GOT3 (cell line): Measurements from ENCODE around the gene EIF2B2.

Experiments used
- DNase-seq: peaks from one replicate; lab custom pipeline; 2025; ENCODE audit warnings: mixed read lengths; lab: John Stamatoyannopoulos, UW

The EIF2B2 gene

DNA sequence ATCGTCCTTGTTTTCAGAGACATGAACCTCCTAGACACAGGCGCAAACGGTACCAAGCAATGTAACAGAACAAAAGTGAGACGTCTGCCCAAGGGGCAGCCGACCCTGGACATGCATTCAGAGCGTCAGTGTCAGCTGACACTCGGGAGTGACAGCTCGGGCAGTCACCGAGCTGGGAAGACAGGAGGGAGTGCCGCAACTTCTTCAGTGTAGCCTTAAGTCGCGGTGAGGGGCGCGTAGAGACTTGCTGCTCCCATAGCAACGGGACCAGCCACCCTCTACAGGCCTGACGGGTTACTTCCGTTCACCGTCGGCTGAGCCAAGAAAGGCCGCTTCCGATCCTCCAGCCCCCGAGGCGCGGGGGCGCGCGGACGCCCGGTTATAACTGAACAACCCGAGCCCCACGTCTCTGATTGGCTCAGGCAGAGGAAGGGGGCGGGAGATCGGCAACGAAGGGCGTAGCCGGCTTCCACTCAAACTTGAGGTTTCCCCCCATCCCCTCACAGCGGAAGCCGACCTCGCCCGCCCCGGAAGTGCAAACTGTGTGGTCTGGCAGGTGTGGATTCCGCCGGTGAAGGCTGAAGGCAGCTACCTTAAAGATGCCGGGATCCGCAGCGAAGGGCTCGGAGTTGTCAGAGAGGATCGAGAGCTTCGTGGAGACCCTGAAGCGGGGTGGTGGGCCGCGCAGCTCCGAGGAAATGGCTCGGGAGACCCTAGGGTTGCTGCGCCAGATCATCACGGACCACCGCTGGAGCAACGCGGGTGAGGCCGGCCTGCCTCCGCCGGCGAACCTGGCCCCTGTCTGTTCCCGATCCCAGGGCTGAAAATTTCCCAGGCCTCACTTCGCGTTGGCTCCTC lies at the start of gene EIF2B2:
TSS of gene EIF2B2 (plus strand) at position 530 of the 858 bp plus-strand sequence. CDS start at position 600, 70 bp downstream.
- peak; percentile 57 for DNase-seq

DNA sequence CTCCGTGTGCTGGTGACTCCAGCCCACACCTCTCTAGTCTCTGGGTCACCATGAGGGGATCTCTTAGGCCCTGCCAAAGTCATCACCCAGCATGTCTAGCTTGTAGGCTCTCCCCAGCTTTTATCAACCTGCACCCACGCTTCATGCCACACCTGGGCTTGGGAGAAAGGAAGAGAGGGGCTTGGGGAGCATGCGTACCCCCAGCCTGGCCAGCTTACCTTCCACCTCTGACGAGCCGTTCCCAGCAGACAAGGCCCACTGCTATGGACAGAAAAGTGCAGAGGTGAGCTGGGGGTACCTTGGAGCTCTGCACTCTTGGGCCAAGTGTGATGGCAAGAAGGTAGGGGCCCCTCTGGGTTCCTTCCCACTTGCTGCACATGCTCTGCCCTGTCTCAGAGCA lies 49.0 kb upstream of the EIF2B2 start:
- no peak for DNase-seq

DNA sequence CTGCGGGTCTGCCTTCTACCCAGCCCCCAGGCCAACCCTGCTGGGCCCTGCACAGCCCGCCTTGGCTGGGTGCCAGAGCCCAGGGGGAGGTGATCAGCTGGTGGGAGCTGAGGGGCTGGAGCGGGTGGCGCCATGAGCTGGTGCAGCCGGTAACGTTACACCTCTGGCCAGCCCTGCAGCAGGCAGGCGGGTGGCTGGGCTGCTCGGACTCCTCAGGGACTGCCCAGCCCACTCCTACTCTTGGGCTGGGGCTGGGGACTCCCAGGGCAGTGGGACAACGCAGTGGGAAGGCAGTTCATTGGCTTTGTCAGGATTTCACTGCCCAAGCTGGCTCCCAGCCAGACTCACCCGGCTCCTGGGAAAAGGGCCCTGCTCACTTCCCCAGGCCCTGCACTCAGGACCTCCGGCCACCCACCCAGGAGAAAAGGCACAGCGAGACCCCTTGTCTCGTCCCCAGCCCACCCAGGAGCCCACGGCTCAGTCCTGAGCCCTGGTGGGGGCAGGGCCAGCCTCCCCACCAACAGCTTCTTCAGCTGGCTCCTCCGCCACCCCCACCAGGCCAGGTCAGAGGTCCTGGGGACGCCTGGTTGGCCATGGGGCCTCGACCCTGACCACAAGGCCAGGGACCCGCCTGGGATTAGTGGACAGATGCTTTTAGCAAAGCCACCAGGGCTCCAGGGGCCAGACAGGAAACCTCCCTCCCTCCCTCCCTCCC lies 48.3 kb upstream of the EIF2B2 start:
- no peak for DNase-seq

DNA sequence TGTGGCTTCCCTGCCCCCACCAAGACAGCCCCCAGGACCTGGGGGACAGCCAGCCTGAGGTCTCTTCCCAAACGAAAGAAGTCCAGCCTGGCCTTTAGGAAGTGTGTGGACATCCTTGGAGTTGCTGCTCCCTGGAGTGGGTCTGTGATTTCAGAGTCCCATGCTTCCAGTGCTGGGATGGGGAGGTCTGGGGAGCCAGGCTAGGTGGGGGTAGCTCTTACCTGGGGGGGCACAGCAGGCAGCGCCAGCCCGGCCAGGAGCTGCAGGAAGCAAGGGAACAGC lies 47.8 kb upstream of the EIF2B2 start:
- no peak for DNase-seq

DNA sequence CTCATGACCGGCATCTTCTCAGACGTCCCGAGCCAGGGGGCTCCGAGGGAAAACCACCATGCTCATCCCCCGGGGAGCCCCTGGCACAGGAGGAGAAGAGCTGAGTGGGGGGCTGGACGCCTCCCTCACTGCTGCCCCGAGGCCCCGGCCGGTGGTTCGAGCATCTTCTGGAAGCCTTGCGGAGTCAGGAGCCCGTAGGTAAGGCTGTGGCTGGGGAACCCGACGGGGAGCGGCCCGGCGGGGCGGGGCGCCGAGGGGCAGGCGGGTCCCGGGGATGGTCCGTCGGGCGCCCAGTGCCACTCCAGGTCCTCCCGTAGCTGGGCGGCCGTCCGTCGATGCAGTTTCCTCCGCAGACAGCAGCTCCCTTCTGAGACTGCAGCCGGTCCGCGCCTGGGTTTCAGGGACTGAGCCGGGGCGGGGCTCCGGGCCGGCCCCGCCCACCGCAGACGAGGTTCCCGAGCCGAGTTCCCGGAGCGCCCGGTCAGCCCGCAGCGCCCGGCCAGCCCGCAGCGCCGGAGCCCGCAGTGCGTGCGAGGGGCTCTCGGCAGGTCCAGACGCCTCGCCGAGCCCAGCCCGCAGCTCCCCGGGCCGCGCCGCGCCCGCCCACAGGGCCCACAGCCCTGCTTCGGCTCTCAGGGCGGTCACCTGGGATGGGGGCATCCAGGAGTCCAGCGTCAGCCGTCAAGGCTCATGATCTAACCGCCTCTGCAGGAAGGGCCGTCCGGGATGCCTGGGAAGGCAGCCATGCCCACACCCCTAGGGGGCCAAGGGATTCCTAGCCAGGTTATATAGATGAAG lies 47.3 kb upstream of the EIF2B2 start, which contains the start of gene PGF:
TSS of gene PGF (minus strand) at position 369 of the 798 bp plus-strand sequence. CDS start at position 14, 355 bp downstream.
- DNase-seq: no peak

DNA sequence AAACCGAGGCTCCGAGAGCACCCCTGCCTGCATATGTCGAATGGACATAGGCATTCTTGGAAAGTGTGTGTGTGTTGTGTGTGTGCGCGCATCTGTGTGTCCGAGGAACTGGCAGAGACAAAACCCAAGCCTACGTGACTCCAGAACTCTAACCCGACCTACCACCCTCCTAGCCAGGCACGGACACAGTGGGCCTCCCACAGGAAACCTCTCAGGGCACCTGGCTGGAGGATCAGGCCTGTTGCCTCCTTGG lies 46.8 kb upstream of the EIF2B2 start:
- no peak for DNase-seq

DNA sequence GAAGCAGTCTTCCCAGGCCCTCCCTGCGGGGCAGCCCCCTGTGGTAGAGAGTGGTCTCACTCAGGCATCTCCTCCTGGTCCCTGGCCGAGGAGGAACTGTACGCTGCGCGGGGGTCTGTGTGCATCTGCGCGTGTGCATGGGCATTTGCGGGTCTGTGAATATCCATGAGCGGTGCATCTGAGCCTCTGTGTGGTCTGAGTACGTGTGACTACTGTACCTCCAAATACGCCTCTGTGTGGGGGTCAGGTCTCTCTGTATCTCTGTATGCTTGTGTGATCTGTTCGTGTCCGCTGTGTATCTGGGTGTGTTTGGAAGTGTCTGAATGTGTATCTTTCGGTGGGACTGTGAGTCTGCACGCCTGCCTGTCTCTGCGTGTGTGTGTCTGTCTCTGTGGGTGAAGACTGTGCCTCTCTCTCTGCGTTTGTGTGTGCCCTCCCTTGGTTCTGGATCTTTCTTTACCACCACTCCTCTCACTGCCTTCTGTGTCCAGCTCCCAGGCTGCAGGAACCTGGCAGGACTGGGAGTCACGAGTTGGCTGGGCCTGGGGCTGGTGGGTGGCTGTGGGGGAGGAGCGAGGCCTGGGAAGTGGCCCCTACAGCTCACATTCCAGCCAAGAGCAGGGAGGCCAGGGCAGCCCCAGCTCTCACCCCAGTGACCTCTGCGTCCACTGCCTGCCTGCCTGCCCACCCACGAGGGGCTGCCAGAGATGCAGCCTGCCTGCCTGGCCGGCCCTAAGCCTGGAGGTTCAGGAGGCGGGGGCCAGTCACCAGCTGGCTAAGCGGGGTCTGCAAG lies 46.2 kb upstream of the EIF2B2 start:
- DNase-seq: no peak

DNA sequence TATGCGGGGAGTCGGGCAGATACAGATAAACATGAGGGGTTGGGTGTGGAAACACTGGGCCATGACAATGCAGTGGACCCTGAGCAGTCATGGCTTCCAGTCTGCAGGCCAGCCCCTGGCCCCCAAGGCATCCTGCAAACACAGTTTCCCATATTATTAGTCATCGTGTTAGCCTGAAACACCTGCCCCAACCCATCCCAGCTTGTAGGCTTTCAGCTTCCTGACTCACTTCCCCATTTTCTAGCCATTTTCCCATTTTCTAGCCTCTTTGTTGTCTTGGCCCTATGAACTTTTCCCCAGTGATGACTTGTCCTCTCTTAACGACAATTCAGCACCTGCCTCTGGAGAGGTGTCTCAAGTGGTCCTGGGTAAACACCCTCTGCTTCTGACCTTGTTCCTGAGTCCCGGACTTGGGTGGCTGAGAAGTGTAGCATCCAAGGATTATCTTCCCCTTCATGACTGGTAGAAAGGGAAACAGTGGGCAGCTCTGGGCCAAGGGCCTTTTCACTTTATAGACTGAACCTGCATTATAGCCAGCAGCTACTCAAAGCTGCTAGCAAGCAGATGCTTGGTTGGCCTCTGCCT lies 43.0 kb upstream of the EIF2B2 start:
- DNase-seq: no peak

DNA sequence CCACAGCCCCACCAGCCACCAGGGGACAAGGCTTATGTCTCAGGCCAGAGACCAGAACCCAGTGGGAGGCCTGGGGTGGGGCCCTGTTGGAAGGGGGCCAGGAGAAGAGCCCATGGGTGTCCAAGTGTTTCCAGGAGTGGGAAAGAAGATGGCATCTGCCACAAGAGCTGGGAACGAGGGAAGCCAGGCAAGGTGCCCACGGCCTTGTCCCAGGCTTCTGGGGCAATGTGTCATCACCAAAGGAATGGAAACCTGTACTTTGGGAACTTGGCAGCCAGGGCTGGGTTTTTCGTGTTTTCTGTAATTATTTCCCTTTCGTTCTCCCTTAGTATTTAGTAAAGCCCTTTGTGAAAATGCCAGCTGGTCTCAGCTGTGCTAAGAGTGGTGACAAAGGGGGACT lies 42.0 kb upstream of the EIF2B2 start:
- no peak for DNase-seq

DNA sequence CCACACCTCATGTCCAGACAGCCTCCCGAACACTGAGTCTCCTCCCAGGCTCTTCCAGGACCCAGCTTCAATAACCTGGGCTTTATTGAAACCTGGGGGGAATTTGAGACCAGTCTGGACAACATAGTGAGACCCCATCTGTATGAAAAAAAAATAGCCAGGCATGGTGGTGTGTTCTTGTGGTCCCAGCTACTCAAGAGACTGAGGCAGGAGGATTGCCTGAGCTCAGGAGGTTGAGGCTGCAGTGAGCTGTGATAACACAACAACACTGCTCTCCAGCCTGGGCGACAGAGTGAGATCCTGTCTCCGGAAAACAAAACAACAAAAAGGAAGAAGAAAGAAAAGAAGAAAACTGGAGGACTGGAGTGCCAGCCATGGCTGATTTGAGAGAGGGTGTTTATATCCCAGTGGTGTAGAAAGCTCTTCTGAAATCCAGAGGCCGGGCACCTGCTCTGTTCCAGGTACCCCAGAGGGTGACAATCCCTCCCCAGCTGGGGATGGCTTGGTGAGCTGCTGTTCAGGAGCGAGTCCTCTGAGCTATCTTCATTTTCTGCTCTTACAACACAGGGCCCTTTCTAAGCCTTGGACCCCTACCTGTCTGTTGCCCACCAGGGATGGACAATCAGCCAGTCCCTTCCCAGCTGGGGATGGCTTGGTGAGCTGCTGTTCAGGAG lies 41.3 kb upstream of the EIF2B2 start:
- DNase-seq: no peak

DNA sequence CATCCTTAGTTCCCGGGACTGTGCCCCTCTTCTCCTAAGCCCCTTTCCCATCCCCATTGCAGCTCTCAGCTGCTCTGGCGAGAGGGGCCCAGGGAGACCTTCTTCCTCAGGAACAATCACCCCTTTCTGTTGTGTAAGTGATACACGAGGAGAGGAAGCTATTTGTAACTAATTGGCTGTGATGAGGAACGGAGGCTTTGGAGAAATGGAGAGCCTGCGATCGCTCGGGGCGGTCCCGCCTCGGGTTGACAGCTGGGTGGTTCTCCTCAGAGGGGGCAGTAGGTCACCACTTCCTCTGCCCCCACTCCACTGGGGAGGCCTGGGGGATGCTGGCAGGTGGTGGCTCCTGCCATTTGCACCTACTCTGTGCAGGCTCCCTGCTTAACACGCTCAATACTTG lies 40.7 kb upstream of the EIF2B2 start:
- no peak for DNase-seq

DNA sequence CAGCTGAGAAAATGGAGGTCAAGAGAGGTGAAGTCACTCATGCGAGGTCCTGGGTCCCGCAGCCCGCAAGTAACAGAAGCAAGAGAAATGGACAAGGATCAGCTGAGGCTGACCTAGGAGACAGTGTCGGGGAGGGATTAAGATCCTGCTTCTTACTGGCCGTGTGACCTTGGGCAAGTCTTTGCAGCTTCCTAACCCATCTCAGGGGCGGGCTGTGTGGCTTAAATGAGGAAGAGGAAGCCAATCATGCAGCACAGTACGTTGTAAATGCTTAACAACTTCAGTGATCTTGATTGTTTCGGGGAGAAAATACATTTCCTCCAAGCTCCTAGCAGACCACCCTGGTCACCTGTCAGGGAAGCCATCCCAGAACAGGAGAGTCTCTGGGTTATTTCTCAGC lies 40.2 kb upstream of the EIF2B2 start:
- no peak for DNase-seq

DNA sequence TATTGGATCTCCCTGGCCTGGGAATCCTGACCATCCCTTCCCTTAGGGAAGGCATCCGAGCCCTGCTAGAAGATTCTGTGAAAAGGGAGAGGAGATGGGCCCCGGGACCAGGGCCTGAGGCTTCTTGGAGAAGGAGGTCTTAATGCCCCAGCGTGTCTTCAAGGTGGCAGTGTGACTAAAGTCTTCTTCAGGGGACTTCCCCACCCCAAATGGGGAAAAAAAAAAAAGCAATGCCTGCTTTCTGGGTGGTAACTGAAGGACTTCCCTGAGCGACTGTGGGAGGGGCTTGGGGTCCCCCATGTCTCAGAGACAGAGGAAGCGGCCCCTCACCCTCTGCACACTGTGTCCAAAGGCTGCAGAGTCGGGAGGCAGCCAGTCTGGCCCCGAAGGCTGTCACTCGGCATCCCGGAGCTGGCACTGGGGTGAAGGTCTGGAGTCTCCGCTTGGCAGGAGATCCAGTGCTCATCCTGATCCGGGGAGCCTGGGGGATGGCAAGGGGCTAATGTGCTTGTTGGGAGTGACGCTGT lies 39.5 kb upstream of the EIF2B2 start:
- DNase-seq: no peak

DNA sequence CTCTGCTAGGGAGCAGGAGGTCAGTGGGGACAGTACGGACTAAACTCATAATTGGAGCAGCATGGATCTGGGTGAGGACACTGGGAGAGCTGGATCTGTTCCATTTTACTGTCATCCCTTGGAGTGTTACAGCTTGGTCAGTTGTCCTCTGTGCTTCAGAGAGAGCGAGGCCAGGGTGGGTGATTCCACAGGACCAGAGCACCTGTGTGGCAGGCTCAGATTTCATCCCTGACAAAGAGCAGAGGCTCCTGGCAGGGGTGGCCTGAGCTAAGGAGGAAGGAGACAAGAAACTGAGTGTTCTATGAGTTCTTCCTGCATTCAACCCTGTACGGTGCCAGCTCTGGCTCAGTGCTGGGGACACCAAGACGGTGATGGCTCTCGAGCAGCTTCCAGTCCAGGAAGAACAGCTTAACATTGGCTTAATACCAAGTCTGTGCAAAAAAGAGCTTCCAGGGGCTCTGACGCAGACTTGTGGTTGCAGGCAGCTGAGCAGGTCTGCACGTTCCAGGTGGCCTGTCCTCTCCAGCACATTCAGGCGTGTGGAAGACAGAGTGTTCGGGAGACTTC lies 38.9 kb upstream of the EIF2B2 start:
- DNase-seq: no peak

DNA sequence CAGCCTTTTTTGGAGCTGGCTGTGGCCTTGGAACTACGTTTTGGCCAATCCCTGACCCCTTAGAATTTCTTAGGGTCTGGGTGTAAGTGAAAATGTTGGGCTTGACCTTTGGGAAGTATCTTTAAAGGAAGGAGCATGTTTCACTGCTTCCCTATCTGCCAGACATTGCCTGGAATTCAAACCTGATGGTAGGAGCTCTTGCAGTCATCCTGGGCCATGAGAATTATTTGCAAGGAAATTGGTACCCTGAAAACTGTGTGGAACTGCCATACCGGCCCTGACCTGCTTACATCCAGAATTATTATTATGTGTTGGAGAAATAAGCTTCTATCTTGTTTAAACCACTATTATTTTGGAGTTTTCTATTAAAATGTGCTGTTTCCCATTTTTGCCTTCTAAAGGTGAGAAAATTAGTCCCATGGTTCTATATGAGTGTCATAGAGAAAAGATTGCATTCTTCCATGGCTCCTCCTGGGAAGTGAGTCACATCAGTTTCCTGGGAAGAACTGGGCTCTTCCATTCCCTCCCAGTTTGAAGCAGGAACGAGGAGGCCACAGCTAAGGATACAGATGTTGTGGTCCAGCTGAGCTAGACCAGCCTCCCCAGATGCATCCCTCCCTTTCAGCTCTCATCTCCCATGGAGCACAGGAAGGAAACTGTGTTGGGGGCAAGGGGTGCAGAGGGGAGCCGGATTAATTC lies 37.8 kb upstream of the EIF2B2 start:
- DNase-seq: no peak

DNA sequence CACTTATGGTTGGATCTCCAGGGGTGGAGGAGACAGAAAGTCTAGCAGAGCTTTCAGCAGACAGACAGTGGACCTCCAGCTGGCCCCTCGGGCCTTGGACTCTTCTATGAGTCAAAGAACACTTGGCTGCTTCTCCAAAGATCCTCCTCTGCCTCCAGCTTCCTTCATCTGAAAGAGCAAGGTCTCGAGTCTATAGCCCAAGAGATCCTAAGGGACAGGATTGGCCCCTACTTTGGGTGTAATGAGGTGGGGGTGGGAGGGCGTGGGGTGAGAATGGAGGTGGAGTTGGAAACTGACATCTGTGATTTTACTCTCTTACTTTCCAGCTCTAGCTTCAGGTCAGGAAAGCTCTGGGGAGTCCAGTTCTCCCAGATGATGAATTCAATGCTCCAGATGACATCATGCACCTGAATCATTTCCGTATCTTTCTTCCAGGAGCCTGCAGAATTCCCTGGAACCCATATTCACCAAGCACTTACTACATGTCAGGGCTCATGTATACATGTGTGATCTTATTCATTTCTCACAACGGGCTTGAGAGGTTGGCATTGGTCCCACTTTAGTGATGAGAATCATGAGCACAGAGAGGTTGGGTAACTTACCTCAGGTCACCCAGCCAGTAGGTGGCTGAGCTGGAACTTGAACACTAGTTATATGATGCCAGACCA lies 37.1 kb upstream of the EIF2B2 start:
- no peak for DNase-seq

DNA sequence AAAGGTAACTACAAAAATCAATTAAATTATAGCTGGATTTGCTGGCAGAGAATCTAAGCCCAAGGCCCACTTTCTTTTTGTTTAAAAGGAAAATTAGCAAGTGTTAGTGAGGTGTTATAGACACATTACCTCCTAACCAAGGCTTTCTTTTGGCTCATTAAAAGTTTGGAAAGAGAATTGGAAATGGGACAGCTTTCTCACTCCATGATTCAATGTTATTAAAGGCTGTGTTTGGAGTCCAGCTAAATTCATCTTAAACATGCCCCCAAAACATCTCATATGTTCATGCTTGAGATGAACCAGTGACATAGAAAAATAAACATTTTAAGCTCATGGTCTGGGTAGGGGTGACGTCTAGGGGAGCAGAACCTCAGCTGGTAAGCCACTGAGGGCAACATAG lies 33.9 kb upstream of the EIF2B2 start:
- DNase-seq: no peak

DNA sequence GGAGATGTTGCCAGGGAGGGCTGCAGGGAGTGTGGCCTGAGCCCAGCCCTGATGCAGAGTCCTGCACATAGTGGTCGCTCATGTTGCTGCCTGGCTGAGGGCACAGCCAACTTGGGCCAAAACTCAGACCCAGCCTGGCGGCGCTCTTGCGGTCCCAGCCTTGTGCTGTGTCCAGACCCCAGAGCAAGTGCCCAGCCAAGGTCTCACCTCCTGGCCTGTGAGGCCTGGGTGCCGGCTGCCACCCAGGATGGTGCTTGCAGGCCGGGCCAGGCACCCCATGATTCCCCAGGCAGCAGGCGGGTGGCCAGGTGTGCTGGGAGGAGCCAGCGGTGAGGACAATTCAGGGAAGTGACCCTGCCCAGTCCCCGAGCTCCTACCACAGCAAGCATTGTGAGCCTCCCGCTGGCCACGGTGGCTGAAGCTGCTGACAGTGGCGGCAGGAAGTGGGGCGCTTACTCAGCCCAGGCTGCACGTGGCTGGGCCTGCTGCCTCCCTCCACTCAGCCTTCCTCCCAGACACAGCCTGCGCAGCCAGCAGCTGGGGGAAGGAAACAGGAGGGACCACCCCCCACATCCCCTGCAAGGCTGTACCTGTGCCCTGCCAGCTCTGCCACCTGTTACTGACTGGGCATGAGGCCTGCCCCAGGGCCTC lies 29.6 kb upstream of the EIF2B2 start:
- no peak for DNase-seq

DNA sequence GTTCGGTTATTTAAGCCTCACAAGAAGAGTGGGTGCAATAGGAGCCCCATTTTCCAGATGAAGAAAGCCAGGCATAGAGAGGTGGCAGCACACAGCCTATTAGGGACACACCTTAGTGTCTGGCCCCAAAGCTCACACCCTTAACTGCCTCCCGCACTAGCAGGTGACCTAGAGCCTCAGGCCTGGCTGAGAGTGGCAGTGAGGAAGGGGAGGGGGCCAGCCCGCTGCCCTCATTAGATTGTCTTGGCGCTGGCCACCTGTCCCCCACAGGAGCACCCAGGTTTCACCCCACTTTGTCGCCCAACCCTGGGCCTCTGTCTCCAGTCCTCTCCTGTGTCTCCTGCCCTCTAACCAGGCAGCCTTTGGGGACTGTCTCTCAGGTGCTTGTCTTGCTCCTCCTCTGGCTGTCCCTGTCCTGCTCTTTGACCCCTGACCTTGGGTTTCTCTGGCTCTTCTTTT lies 28.8 kb upstream of the EIF2B2 start:
- DNase-seq: no peak
